GM18511 (cell line): Measurements from ENCODE around the gene SH3PXD2A.
"Not testable (repeated sequence)": the region's sequence is repeated elsewhere in the genome, so short reads cannot be mapped to it uniquely, and the experiment has no call there.

Experiments used
- ATAC-seq: cut with Tn5 transposase; IDR thresholded peaks from one replicate; pipeline ENCODE4 v1.9.1; 2021; ENCODE audit warnings: mild to moderate bottlenecking, moderate library complexity; ENCODE audit not compliant: unreplicated experiment

Gene SH3PXD2A

GRCh38 chr10:103772096-103772845 is 83.1 kb downstream of the SH3PXD2A start:
- peak; percentile 76 for ATAC-seq

DNA sequence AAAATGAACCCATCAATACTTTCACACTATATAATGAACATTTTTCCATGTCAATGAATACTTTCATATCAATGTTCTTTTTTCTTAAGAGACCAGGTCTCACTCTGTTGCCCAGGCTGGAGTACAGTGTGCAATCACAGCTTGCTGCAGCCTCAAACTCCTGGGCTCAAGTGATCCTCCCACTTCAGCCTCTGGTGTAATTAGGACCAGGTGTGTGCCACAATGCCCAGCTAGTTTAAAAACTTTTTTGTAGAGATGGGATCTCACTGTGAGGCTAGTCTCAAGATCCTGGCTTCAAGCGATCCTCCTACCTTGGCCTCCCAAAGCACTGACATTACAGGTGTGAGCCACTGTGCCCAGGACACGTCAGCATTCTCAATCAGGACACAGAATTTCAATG is 85.2 kb downstream of the SH3PXD2A start:
- ATAC-seq: no peak

DNA sequence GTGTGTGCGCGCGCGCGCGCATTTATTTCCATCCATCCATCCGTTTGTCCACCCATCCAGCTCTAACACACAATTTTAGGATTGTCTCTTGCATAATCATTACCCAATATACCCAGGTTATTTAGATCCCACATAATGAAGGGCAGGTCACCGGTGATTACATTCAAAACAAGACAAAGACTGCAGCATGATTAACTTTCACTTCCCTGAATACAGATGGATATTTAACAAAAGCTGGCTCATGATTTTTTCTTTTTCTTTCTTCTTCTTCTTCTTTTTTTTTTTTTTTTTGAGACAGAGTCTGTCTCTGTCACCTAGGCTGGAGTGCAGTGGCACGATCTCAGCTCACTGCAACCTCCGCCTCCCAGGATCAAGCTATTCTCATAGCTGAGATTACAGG is 86.2 kb downstream of the SH3PXD2A start:
- ATAC-seq: no peak

DNA sequence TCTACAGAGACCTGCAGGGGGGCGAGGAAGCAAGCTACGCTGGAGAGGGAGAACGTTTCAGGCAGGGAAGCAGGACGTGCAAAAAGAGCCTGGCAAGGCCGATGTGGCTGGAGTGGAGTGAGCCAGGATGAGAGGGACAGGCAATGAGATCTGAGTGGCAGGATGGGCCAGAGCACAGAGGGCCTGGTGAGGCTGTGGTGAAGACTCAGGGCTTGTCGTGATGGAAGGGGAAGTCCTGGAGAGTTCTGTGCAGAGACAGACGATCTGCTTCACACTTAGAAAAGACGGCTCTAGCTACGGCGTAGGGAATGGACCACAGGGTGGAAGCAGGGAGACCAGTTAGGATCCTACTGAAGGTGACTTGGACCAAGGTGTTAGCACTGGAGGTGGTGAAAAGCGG is 87.0 kb downstream of the SH3PXD2A start:
- ATAC-seq: no peak

DNA sequence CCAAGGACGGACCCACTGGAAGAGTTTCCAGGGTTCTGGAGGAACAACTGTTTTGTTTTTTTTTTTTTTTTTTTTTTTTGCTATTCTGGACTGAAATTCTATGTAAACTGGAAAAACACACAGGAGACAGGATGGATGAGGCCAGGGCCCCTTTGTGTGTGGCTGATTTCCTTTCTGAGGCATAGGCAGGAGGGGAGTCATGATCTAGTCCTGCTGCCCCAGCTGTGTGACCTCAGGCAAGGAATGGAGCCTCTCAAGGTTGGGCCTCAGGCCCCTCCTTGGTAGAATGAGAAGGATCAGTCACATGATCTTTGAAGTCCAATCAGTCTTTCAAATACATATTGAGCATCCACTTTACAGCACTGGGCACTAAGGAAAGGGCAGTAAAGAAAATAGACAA is 87.6 kb downstream of the SH3PXD2A start:
- ATAC-seq: no peak

GRCh38 chr10:103766751-103767505 is 88.4 kb downstream of the SH3PXD2A start:
- ATAC-seq: no peak

DNA sequence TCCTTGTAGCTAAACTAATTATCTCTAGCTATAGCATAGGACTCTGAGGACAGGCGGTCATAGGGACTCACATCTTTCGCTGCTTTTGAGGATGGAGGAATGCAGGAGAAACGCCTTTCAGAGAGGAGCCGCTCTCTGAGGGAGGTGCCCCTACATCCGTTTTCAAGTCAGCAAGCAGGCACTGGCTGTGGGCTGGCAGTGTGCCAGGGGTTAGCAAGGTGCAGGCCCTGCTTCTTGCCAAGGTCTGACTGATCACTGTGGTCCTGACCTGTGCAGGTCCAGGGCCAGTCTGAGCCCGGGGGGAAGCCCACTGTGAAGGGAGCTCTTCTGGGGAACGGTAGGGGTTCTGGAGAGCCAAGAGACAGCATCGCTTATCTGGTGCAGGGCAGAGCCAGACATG is 89.4 kb downstream of the SH3PXD2A start:
- no peak for ATAC-seq

DNA sequence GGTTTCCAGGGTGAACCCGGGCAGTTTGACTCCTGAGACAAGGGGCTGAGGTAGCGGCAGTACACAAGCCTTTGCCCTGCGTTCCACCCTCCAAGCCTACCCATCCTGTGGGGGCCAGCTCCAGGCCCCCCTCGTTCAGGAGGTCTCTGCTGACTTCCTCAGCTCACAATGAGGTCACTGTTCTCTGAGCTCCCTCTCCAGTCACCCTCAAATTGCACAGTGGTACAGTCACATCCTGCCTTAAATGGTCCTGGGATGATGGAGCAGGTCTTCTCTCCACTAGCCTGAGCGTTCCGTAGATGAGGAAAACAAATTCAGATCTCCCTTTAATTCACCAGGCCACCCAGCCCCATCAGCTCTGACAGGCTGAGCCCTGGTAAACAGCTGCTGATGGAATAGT is 90.2 kb downstream of the SH3PXD2A start:
- ATAC-seq: no peak

DNA sequence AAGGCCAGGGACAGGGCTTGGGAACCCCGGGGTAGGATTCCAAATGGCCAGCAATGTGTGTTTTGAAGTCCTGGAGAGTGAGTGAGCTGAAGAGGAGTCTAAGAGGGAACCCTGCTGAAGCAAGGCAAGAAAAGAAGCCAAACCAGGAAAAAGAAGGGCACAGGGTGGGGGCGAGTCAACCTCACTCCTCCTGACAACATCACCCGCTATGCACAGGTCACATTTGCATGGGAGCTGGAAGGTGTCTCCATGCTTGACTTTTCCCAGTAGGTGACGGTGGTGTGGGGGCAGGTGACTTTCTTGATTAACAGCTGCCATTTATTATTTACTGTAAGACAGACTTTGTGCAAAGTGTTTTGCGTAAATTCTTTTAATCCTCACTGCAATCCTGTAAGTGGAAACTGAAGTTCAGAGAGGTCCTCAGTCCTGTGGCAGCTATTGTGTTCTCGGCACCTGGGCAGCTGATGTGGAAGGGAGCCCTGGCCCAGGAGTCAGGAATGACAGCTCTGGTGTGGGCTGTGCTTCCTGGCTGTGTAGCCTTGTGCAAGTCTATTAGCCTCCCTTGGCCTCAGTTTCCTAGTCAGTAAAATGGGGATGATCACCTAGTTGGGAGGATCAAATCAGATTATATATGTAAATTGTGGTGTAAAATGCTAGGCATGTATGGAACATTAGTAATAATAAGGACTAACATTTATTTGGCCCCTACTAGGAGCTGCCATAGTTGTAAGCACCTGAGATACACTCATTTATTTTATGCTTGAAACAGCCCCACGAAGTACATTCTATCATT is 90.9 kb downstream of the SH3PXD2A start:
- no peak for ATAC-seq

- ATAC-seq: peak; percentile 46
These were observed 91.8 kb downstream of the SH3PXD2A start for GRCh38 chr10:103763374-103764202.

- no peak for ATAC-seq
These were observed 92.5 kb downstream of the SH3PXD2A start for GRCh38 chr10:103762916-103763315.

GRCh38 chr10:103762162-103762561 is 93.2 kb downstream of the SH3PXD2A start:
- no peak for ATAC-seq

DNA sequence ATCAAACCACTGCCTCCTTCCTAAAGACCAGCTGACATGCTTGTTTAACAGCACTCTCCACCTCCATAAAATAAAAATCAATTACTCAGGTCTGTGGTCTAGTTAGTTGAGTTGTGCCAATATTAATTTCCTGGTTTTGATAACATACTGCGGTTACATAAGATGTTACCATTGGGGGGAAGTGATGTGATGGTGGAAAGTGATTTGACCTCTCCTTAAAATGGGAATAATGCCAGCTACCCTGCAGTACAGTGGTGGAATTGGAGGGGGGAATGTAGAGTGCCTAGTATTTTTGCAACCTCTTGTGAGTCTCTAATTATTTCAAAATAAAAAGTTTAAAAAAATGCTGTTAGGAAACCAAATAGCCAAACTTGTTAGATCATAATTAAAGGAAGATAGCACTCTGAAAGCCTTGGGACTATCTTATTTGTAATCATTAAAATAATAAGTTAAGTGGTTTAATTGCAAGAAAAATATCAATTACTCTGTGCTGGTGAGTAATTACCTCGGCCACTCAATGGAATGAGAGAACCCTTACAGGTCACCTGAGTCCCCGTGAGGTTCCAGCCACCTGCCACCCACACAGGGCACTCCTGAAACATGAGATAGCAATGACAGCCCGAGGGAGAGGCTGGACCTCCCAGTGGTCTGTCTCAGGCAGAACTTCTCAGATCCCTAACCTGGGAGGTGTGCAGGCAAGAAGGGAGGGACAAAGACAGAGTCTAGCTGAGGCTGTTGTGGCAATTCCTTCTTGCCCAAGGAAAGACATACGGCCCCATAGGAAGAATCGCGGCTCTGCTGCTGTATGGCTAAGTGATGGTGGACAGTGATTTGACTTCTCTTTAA is 94.1 kb downstream of the SH3PXD2A start:
- no peak for ATAC-seq

- not testable (repeated sequence) for ATAC-seq
These were observed 95.1 kb downstream of the SH3PXD2A start for GRCh38 chr10:103760233-103760632.

GRCh38 chr10:103759100-103759781 is 96.1 kb downstream of the SH3PXD2A start:
- ATAC-seq: peak; percentile 65

GRCh38 chr10:103758294-103758681 is 97.1 kb downstream of the SH3PXD2A start:
- no peak for ATAC-seq

- ATAC-seq: no peak
These were observed 97.7 kb downstream of the SH3PXD2A start for GRCh38 chr10:103757531-103758293.

- ATAC-seq: no peak
These were observed 99.0 kb downstream of the SH3PXD2A start for GRCh38 chr10:103756277-103756869.
